KMS-11 (cell line): ENCODE results near the gene ACER2.
A peak's percentile ranks its signal among the peaks of the same experiment; 100 is the strongest.

ENCODE experiments used
- H2AFZ ChIP-seq: fragments of 200-600 bp; sonication (generic); 2 replicates; pipeline ENCODE4 v1.6.1; 2016; ENCODE audit warnings: antibody characterized with exemption, mixed run types, low read depth
- H3K27ac ChIP-seq: fragments of 200-600 bp; sonication (generic); 2 replicates; pipeline ENCODE4 v1.6.1; 2016; ENCODE audit warnings: mild to moderate bottlenecking, mixed run types
- H3K27me3 ChIP-seq: fragments of 200-600 bp; sonication (generic); 2 replicates; pipeline ENCODE4 v1.6.1; 2017; ENCODE audit warnings: mild to moderate bottlenecking, low read depth, mixed run types, moderate library complexity; ENCODE audit not compliant: insufficient read depth
- H3K36me3 ChIP-seq: fragments of 200-600 bp; sonication (generic); 2 replicates; pipeline ENCODE4 v1.6.1; 2017; ENCODE audit warnings: mild to moderate bottlenecking, mixed run types; ENCODE audit not compliant: insufficient read depth
- H3K4me1 ChIP-seq: fragments of 200-600 bp; sonication (generic); 2 replicates; pipeline ENCODE4 v1.6.1; 2016; ENCODE audit warnings: mild to moderate bottlenecking, low read depth, mixed run types; ENCODE audit not compliant: poor library complexity, severe bottlenecking
- H3K4me2 ChIP-seq: fragments of 200-600 bp; sonication (generic); 2 replicates; pipeline ENCODE4 v1.7.0; 2016; ENCODE audit warnings: mild to moderate bottlenecking, mixed run types
- H3K4me3 ChIP-seq: fragments of 200-600 bp; sonication (generic); IDR thresholded peaks from 2 replicates; pipeline ENCODE4 v1.6.1; 2017; ENCODE audit warnings: low read depth, low read length, mixed read lengths; ENCODE audit not compliant: insufficient read depth
- H3K79me2 ChIP-seq: fragments of 200-600 bp; sonication (generic); 2 replicates; pipeline ENCODE4 v1.6.1; 2016; ENCODE audit warnings: low read depth, mixed run types; ENCODE audit not compliant: insufficient read depth
- H3K9ac ChIP-seq: fragments of 200-600 bp; sonication (generic); 2 replicates; pipeline ENCODE4 v1.6.1; 2016; ENCODE audit warnings: mild to moderate bottlenecking, mixed run types
- H4K20me1 ChIP-seq: fragments of 200-600 bp; sonication (generic); 2 replicates; pipeline ENCODE4 v1.6.1; 2016; ENCODE audit warnings: mild to moderate bottlenecking, mixed run types; ENCODE audit not compliant: insufficient read depth
- CTCF ChIP-seq: fragments of 200-600 bp; sonication (generic); conservative IDR thresholded peaks from 2 replicates; pipeline ENCODE4 v1.6.1; 2017; ENCODE audit warnings: low read depth, mild to moderate bottlenecking, antibody characterized with exemption, low read length, moderate library complexity, mixed read lengths

The ACER2 gene

DNA sequence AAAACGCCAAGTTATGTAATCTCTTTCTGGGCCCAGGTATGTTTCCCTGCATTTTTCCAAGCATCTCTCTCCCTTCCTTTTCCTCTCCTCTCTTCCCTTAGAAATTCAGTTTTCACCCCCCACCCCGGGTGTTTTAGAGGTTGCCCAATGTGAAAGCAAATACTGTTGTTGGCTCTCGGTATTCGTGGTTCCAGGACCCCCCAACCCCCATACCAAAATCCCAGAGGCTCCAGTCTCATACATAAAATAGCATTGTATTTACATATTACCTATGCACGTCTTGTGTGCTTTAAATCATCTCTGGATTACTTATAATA lies 48.8 kb downstream of the ACER2 start:
- Histone ChIP-seq H4K20me1 (no peaks in the 10 kb centered on the region), H3K9ac (no peak overlapping the region), H2AFZ (peak overlapping the region; percentile 61), H3K27me3 (no peaks in the 10 kb centered on the region), H3K4me3 (no peak overlapping the region), H3K4me2 (peak overlapping the region; percentile 30), H3K79me2 (no peaks in the 10 kb centered on the region), H3K4me1 (peaks cover 11% of the 10 kb centered on the region), H3K27ac (no peak overlapping the region), H3K36me3 (no peaks in the 10 kb centered on the region)
- peak; percentile 56 for TF ChIP-seq CTCF

GRCh38 chr9:19460243-19460642 lies 51.4 kb downstream of the ACER2 start:
- Histone ChIP-seq H3K27me3 (no peaks in the 10 kb centered on the region), H3K27ac (no peak overlapping the region), H4K20me1 (no peaks in the 10 kb centered on the region), H3K4me1 (peaks cover 11% of the 10 kb centered on the region), H3K9ac (no peak overlapping the region), H3K79me2 (no peaks in the 10 kb centered on the region), H3K36me3 (no peaks in the 10 kb centered on the region), H3K4me3 (no peak overlapping the region), H3K4me2 (no peak overlapping the region), H2AFZ (no peak overlapping the region)
- no peak for TF ChIP-seq CTCF

DNA sequence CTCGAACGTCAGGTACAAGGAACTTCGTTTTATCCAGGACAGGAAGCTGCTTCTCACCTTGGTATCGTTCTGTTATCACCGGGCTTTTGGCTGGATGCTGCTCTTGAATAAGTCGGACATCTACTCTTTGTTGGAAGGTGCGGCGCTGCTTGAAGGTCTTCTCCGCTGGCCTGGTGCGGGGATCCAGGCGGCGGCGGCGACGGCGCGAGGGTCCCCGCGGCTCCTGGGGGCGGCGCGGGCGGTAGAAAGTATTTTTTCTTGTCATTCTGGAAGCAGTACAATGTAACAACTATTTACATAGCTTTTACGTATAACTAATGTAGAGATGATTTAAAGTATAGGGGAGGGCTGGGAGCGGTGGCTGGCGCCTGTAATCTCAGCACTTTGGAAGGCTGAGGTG lies 52.3 kb downstream of the ACER2 start:
- Histone ChIP-seq H3K27me3 (no peaks in the 10 kb centered on the region), H3K36me3 (no peaks in the 10 kb centered on the region), H3K79me2 (no peaks in the 10 kb centered on the region), H2AFZ (no peak overlapping the region), H3K27ac (no peak overlapping the region), H4K20me1 (no peaks in the 10 kb centered on the region), H3K4me2 (no peak overlapping the region), H3K4me1 (peaks cover 11% of the 10 kb centered on the region), H3K4me3 (no peak overlapping the region), H3K9ac (no peak overlapping the region)
- no peak for TF ChIP-seq CTCF

GRCh38 chr9:19464061-19464763 lies 55.4 kb downstream of the ACER2 start:
- H3K4me1 ChIP-seq: no peaks in the 10 kb centered on the region
- no peaks in the 10 kb centered on the region for H3K36me3 ChIP-seq
- no peak overlapping the region; the same call in 1 of the 2 replicates for H3K4me2 ChIP-seq
- H2AFZ ChIP-seq: peak overlapping the region; percentile 41
- H4K20me1 ChIP-seq: no peaks in the 10 kb centered on the region
- no peaks in the 10 kb centered on the region for H3K27me3 ChIP-seq
- no peak overlapping the region for H3K27ac ChIP-seq
- H3K9ac ChIP-seq: peak overlapping the region; percentile 32; the same call in 1 of the 2 replicates
- no peak for TF ChIP-seq CTCF
- H3K4me3 ChIP-seq: no peak overlapping the region
- no peaks in the 10 kb centered on the region for H3K79me2 ChIP-seq
